ENCODE measurements around the gene CBX6.
A peak's percentile ranks its signal among the peaks of the same experiment; 100 is the strongest.

Gene CBX6

DNA sequence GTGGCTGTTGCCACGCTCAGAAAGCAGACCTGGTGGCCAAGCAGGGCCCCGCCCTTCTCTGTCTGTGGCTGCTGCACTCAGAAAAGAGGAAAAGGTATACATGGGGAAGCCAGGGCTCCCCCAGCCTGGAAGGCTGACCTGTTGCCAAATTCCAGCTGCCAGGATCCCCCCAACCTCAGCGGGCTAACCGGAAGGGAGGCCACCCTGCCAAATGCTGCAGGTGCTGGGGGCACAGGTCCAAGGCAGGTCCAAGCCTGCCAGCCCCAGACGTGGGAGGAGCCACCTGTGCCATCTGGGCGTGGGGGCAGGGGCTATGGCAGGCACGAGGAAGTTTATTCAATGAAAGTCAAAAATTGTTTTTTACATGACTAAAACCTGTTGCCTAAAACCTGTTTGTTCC lies 30.8 kb downstream of the CBX6 start:
- DNase-seq = no peak

DNA sequence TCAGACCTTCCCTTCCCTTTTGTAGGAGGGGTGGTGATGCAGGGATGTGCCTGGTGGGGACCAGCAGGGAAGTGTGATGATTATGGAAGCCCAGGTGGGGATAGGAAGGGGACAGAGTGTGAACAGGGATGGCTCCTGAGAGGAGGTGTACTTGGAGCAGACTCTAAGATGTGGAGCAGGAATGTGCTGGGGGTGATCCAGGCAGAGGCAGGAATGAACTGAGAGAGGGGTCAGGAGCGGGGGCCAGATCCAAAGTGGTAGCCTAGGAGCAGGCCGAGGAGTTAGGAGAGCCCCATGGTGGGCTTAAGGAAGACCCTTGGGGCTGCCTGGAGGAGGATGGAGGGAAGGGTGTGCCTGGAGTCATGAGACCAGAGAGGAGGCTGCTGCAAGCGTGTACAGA lies 31.9 kb downstream of the CBX6 start:
- DNase-seq = no peak

DNA sequence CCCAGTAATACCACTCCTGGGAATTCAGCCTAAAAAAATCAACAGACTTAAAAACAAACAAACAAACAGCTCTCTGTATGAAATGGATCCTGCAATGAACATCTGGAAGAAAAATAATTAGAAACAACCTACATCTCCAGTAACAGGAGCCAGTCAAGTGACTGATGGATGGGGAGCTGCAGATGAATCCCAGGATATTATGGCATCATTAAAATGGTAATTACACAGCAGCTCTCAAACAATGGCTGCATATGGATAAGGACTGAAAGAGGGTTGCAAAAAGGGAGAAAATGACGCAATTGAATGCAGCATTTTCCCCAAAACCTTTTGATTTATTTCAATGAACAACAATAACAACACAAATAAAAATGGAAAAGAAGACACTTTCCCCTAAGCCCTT lies 32.3 kb downstream of the CBX6 start:
- no peak for DNase-seq

DNA sequence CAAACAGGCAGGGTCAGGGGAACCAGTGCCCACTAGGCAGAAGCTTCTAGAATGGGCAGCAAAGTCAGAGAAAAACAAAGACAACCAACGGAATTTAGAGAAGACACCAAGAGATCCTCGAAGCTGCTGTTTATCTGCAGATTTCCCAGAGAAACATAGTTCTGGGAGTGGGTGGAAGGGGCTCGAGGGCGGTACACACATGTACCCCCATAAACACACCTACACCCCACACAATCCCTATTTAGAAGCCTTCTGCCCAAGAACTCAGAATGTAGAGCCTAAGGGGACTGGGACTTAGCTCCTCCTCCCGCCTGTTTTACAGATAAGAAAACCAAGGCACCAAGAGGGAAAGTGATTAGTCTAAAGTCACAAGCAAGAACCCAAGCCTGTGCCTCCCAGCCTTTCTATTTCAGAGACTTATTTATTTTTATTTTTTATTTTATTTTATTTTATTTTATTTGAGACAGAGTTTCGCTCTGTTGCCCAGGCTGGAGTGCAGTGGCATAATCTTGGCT lies 34.5 kb downstream of the CBX6 start:
- no peak for DNase-seq

DNA sequence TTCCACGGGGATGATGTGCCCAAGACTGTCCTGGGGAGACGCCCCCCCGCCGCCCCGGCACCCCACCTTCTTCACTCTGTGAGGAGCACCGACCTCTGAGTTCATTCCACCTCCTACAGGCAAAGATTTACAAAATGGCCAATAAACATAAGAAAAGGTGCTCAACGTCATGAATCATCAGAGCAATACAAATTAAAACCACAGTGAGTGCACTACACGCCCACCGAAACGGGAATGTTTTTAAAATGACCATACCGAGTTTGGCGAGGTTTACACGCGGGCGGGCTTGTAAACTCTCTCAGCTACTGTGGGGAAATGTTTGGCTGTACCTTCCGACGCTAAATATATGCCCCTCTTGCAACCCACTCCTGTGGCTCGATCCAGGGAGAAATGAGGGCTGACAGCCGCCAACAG lies 36.1 kb downstream of the CBX6 start:
- DNase-seq = peak in 9 of 56 donors; percentile 22 to 71 (median 26)

DNA sequence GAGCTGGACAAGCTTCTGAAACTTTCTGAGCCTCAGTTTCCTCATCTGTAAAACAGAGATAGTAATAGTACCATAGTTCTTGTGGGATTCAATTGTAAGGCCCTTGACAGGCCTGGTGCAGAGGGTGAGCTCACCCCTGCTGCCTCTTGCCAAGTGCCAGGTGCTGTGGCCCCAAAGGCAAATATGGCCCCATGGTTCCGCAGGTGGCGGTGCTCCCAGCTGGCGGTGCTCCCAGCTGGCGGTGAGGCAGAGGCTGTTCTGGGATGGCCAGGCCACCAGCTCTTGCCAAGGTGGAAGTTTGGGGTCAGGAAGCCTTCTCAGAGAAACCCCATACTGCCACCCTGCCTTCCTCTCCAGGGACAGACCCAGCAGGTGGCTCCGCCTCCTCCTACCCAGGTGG lies 37.0 kb downstream of the CBX6 start:
- DNase-seq = no peak

DNA sequence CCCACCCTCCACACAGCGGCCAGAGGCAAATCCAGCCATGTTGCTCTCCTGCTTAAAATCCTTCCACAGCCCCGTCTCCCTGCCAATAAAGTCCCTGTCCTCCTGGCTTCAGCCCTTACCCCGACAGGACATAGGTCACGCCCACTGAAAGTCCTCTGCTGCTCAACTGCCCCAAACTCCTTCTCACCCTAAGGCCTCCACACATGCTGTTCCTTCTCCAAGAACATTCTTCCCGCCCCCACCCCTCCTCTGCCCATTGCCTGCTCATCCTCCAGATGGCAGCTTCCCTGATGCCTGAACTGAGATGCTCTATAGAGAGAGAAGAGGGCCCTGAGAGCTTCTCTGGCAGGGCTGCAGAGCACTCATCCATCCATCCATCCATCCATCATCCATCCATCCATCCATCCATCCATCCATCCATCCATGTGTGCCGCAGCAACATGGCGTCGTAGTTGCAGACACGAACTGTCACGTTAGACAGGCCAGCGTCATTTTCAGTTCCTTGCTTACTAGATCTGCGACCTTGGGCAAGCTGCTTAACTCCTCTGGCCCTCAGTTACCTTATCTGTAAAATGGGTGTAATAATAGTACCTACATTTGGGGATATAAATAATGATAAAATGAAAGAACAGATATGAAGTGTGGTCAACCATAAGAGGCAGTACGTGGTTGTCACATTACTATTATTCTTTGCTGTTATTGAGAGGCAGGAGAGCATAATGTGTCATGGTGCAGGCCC lies 37.6 kb downstream of the CBX6 start:
- DNase-seq = no peak

DNA sequence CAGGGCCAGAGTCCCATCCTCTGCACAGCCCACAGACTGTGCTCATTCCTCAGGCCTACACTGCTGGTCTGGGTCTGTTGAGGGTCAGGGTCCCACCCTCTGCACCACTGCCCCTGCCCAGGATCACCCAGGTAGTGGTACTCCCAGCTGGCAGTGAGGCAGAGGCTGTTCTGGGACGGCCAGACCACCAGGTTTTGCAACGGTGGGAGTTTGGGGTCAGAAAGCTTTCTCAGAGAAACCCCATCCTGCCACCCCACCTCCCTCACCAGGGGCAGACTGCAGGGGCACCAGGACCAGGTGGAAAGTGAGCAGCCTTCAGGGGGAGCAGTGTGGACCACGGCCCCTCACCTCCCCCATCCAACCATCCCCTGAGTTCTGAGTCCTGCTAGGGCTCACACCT lies 39.0 kb downstream of the CBX6 start:
- DNase-seq = no peak

DNA sequence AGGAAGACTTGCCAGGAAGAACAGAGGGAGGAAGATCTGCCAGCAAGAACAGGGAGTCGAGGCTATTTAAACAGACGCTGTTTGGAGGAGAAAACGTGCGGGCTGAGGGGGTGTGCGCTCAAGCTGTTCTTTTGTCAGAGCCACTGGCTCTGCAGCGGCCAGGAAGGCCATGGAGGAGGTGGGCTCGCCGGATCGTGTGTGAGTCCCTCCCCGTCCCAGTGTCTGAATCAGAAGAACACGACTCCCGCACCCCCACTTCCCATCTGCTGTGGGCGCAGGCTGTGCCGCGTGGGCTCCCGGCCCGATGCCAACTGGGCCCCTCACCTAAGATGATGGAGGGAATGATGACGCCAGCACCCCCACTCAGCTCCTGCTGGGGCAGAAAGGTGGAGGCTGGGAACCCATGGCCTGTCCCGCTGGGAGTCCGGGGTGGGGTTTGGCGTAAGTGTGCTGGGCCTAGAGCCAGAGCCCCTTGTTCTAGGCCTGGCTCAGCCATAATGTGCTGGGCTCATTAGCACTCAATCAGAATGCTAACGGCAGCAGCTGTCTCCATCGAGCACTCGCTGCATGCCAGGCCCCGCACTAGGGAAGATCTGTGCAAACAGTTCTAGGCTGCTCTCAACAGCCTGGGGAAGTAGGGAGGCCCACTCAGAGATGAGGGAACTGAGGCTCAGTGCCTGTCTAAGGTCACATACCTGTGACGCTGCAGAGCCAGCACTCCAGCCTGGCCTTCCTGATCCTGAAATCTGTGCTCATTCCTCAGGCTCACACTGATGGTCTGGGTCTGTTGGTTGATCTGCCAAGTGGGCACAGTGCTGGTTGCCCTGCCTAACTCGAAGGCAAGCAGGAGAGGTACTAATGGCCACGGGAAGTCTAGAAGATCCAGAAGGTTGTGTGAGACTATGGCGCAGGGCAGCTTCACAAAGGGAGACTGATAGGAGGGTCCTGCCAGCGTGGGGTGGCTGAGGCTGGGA lies 39.7 kb downstream of the CBX6 start:
- DNase-seq = peak in 44 of 56 donors; percentile 15 to 83 (median 56)

DNA sequence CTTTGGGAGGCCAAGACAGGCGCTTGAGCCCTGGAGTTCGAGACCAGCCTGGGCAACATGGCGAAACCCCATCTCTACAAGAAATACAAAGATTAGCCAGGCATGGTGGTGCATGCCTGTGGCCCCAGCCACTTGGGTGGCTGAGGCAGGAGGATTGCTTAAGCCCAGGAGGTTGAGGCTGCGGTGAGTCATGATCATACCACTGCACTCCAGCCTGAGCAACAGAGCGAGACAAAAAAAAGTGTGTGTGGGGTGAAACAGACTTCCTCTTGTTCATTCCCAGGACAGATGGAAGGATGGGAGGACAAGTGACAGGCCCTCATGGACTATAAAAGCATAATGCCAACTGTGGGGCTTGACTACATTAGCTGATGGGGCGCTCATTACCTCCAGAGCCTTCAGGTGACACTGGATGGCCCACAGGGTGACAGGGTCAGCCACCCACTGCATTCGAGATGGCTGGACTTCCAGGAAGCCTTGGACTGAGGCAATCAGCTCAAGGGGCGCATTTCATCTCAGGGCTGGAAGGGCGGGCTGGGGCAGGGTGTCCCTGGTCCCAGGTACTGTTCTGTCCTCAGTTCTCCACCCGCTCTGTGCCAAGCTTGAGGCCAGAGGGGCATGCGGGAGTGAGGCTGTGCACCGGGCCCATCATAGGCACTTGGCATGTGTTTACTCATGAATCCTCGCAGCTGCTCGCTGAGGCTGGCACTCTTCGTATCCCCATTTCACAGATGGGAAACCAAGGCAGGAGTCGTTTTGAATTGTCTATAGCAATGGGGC lies 40.7 kb downstream of the CBX6 start:
- DNase-seq = peak in 1 of 56 donors; percentile 63

DNA sequence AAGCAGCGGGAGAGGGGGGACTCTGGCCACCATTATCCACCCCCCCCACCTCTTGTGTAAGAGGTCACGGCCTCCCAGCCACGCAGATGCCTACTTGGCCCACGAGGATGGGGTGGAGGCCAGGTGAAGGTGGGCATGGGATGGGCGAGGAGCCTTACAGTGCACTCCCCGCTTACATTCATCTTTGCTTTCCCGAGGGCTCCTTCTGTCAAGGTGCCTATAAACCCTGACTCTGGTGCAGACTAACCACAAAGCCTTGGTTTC lies 41.2 kb downstream of the CBX6 start:
- DNase-seq = no peak

DNA sequence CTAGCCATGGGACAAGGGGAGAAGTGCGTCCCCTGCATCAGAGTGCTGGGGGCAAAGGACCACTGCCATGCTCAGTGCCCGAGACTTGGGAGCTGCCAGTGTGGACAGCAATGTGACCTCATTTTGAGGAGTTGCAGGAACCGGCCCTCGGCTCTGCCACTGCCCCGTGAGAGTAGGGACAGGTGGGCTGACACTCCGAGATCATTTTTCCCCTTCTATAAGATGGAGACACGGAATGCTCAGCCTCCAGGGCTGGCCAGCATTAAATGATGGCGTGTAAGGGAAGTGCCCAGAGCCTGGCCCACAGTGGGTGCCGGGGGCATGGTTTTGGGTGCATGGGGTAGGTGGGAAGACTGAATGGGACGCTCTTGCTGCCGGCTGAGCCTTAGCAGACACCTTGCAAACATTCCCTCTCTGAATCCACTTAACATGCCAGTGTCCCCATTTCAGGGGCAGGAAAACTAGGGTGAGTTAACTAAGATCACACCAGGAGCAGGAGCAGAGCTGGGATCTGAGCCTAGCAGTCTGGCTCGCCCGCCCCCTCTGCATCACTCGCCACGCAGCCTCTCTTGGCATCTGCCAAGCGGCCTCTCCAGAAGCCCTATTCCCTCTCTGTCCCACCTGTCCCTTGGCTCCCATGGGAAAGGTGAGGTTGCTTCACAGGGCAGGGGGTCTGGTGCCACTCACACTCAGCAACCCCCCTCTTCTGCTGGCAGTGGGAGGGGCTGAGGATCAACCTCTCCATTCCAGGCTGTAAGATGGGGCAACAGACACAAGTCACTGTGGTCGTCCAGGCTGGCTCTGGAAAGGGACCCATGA lies 41.8 kb downstream of the CBX6 start:
- peak in 2 of 56 donors; percentile 5 to 11 for DNase-seq

DNA sequence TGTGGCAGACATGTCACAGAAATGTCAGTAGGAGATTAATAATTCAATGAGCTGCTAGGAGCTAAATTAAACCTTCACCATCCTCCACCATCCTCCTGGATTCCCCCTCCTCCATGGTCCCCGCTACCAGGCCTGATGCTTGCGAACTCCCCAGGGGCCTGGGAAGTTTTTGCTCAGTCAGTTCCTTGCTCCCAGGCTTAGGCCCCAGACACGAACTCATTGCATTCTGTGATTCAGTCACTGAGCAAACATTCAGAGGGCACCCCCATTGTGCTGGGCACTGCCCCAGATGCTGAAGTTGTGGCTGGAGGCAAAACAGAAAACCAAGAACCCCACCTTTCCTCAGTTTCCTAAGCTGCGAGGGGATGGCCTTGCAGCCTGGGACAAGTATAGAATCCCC lies 42.5 kb downstream of the CBX6 start:
- no peak for DNase-seq

DNA sequence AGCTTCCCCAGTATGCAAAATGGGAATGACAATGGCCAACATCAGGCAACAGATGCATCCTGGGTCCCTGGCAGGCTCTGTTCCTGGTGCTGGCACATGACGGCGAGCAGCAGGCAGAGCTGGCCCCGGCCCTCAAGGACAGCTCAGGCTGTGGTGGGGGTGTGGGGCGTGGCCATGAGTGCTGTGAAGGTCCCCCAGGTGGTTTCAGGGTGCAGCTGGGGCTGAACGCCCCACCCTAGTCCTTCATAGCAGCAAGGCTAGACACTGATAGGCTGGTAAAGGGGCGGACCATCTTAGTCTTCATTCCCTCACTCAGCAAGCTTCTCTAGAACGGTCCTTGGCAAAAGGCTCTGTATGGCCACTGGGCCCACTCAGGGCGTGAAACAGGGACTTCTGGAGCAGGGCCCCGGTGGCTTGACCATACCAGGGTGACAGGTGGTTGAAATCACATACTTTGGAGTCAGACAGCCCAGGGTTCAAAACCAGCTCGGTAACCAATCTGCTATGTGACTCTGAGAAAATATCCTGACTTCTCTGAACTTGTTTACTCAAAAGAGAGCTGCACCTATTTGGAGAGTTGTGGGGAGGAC lies 43.3 kb downstream of the CBX6 start:
- DNase-seq = no peak

DNA sequence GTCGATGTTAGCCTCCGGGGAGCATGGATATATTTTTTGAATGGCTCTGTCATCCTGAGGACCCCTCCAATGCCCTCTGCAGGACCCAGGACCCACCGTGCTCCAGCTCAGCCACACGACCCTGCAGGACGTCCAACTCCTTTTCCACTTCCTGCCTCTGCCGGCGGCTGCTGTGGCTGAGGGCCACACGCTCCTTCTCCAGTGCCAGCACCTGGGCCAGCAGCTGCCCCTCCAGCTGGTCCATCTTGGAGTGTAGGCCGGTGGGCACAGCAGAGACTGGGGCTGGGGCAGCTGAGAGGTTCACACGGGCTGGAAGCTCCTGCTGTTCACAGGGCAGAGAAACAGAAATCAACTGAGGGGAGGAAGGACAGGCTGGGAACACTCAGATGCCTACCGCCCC lies 43.8 kb downstream of the CBX6 start:
- DNase-seq = no peak

DNA sequence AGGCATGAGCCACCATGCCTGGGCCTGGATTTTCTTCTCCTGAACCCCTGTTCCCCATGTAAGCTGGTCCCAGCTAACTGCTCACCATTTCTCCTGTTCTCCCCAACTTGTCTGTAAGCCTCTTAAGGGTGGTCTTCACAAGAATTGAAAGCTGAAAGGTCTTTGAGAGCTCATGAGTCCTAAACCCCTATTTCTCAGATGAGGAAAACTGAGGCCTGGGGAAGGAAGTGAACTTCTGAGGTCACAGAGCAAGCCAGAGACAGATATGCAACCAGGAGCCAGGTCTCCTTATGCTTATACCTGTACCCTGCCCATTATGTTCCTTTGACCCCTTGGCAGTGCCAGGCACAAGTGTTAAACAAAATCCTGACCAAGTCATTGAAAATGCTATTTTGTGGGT lies 44.5 kb downstream of the CBX6 start:
- no peak for DNase-seq

DNA sequence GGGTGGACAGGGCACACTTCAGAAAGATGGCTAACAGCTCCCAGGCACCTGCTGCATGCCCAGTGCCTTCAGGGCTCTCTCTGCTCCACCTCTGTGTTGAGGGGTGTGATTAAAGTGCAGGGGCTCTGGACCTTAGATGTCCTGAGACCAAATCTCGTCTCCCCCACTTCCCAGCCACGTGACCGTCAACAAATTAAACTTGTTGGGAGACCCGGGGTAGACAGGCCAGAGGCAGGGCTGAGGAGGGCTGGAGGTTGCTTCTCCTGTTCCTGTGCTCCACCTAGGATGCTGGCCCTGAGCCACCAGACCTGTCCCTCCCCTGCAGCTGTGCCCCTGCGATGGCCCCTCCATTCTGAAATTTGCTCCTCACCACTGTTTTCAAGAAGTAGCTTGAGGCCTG lies 45.2 kb downstream of the CBX6 start:
- no peak for DNase-seq

DNA sequence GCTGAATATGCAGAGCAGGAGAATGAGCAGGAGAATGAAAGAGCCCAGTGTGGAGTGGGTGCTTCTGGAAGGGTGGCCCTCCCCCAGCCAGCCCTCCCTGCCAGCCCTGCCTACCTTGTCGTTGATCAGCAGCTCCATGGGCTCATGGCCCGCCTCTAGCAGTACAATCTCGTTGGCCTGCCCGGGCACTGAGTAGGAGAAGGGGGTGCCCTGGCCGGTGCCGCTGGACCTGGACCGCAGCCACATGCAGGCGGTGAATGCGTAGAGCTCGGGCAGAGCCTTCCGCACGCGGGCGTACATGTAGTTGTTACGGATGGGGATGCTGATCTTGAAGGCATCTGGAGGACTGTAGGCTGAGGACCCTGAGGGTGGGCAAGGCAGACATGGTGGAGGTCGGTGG lies 45.6 kb downstream of the CBX6 start:
- no peak for DNase-seq

DNA sequence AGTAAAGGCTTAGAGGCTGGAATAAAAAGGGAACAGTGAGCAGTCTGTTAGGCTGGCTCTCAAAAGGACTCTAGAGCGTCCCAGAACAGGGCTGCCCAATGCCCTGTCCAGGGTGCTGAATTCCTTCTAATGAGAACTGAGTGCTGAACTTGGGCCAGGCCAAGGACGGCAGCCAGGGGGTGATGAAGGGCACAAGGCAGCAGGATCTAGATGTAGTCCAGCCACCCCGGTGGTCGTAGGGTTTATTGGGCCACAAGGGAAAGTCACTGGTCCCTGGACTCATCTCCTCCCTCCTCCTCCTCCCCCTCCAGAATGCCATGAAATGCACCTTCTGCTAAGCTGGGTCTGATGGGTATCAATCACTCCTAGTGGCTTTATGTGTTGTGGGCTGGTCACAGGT lies 47.4 kb downstream of the CBX6 start:
- DNase-seq = peak in 30 of 56 donors; percentile 12 to 71 (median 33)

DNA sequence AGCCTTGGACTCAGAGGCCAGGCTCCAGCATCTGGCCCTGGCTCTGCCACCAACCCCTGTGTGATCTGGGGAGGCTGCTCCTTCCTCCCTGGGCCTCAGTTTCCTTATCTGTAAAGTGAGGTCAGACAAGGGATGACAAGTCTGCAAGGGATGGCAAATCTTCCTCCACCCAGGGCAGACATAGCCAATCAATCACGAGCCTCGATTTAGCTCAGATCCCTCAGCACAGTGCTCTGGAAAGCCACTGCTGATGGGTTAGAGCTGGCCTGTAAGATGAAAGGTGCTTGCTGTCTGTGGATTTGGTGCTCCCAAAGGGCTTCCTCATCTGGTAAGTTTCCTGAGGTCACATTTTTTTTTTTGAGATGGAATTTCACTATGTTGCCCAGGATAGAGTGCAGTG lies 48.4 kb downstream of the CBX6 start:
- no peak for DNase-seq

DNA sequence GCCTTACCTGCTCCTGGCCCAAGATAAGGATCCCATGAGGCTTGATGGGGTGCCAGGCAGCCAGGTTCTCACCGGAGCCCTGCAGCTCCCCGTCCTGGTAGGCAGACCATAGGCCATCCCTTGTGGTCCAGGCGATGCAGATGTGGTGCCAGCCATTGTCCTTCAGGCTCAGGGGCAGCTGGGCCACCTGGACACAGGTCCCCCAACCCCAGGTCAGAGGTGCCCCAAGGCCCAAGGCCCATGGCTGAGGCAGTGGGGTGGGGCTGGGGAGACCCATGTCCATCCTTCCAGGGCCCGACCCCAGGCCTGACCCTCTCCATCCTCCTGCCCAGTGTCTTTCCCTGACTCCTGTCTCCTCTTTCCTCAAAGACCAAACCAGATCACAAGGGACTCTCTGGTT lies 48.9 kb downstream of the CBX6 start:
- no peak for DNase-seq

All from amygdala (tissue), 56 donors.